ENCODE measurements around the gene LNP1. TPM values are rescaled to one million over a fixed set of nuclear protein-coding genes. Genes with fewer than 3 reads are reported as not detected.

LNP1 gene
- total RNA-seq, 1 experiment from 2014 or later = 6.7 TPM

DNA sequence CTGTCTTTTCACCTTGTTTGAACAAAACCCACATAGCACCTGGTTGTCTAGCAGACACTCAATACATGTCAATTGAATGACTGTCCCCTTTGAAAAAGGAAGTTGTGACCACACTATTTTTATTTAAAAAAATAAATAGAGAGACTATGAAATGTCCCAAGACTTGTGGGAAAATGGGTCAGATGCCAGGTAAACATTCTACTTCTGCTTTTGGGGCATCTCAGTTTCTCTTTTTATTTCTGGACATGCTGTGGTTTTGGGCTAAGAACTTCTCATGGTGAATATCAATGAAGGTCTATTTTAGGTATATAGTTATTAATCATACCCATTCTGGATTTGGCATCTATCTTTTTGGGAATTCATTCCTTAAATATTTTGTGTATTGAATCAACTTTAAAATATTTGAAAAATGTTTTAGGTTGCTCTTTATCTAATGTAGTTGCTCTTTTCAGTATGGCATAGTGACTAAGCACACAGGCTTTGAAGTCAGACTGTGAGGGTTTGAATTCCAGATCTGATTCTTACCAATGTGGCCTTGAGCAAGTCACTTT, 95.4 kb downstream of the LNP1 start (continued):
- TF ChIP-seq, protein P1, sequence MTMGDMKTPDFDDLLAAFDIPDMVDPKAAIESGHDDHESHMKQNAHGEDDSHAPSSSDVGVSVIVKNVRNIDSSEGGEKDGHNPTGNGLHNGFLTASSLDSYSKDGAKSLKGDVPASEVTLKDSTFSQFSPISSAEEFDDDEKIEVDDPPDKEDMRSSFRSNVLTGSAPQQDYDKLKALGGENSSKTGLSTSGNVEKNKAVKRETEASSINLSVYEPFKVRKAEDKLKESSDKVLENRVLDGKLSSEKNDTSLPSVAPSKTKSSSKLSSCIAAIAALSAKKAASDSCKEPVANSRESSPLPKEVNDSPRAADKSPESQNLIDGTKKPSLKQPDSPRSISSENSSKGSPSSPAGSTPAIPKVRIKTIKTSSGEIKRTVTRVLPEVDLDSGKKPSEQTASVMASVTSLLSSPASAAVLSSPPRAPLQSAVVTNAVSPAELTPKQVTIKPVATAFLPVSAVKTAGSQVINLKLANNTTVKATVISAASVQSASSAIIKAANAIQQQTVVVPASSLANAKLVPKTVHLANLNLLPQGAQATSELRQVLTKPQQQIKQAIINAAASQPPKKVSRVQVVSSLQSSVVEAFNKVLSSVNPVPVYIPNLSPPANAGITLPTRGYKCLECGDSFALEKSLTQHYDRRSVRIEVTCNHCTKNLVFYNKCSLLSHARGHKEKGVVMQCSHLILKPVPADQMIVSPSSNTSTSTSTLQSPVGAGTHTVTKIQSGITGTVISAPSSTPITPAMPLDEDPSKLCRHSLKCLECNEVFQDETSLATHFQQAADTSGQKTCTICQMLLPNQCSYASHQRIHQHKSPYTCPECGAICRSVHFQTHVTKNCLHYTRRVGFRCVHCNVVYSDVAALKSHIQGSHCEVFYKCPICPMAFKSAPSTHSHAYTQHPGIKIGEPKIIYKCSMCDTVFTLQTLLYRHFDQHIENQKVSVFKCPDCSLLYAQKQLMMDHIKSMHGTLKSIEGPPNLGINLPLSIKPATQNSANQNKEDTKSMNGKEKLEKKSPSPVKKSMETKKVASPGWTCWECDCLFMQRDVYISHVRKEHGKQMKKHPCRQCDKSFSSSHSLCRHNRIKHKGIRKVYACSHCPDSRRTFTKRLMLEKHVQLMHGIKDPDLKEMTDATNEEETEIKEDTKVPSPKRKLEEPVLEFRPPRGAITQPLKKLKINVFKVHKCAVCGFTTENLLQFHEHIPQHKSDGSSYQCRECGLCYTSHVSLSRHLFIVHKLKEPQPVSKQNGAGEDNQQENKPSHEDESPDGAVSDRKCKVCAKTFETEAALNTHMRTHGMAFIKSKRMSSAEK (CRISPR knock-in tag; IDR thresholded peaks at IDR 0.05; ENCODE audit: borderline replicate concordance) = no peak

- H3K4me1 Mint-ChIP-seq = peaks cover 8% of the 10 kb centered on the region
- ChIA-PET CTCF (no interaction called here), POLR2A (no interaction called here)
- DNase-seq (ENCODE audit: low spot score) = no peak
- TF ChIP-seq, protein P2, sequence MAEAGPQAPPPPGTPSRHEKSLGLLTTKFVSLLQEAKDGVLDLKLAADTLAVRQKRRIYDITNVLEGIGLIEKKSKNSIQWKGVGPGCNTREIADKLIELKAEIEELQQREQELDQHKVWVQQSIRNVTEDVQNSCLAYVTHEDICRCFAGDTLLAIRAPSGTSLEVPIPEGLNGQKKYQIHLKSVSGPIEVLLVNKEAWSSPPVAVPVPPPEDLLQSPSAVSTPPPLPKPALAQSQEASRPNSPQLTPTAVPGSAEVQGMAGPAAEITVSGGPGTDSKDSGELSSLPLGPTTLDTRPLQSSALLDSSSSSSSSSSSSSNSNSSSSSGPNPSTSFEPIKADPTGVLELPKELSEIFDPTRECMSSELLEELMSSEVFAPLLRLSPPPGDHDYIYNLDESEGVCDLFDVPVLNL (CRISPR knock-in tag; IDR thresholded peaks at IDR 0.05; ENCODE audit: borderline replicate concordance, low read depth) = no peak
- TF ChIP-seq, protein P3, sequence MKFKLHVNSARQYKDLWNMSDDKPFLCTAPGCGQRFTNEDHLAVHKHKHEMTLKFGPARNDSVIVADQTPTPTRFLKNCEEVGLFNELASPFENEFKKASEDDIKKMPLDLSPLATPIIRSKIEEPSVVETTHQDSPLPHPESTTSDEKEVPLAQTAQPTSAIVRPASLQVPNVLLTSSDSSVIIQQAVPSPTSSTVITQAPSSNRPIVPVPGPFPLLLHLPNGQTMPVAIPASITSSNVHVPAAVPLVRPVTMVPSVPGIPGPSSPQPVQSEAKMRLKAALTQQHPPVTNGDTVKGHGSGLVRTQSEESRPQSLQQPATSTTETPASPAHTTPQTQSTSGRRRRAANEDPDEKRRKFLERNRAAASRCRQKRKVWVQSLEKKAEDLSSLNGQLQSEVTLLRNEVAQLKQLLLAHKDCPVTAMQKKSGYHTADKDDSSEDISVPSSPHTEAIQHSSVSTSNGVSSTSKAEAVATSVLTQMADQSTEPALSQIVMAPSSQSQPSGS (CRISPR knock-in tag; IDR thresholded peaks at IDR 0.05; ENCODE audit: borderline replicate concordance, low read depth) = no peak
- TF ChIP-seq MXD4 (CRISPR knock-in tag; IDR thresholded peaks at IDR 0.05; ENCODE audit: borderline replicate concordance) (no peak), ATF1 (CRISPR knock-in tag; IDR thresholded peaks at IDR 0.05) (no peak), SMAD4 (CRISPR knock-in tag; IDR thresholded peaks at IDR 0.05) (no peak), EMX1 (CRISPR knock-in tag; IDR thresholded peaks at IDR 0.05) (no peak), AFF4 (CRISPR knock-in tag; IDR thresholded peaks at IDR 0.05; ENCODE audit: borderline replicate concordance) (no peak), KAT7 (CRISPR knock-in tag; IDR thresholded peaks at IDR 0.05; ENCODE audit: borderline replicate concordance) (no peak), TCF7 (CRISPR knock-in tag; IDR thresholded peaks at IDR 0.05; ENCODE audit: low read depth) (no peak), SP1 (CRISPR knock-in tag; conservative IDR thresholded peaks at IDR 0.05) (no peak)
- TF ChIP-seq, protein P4, sequence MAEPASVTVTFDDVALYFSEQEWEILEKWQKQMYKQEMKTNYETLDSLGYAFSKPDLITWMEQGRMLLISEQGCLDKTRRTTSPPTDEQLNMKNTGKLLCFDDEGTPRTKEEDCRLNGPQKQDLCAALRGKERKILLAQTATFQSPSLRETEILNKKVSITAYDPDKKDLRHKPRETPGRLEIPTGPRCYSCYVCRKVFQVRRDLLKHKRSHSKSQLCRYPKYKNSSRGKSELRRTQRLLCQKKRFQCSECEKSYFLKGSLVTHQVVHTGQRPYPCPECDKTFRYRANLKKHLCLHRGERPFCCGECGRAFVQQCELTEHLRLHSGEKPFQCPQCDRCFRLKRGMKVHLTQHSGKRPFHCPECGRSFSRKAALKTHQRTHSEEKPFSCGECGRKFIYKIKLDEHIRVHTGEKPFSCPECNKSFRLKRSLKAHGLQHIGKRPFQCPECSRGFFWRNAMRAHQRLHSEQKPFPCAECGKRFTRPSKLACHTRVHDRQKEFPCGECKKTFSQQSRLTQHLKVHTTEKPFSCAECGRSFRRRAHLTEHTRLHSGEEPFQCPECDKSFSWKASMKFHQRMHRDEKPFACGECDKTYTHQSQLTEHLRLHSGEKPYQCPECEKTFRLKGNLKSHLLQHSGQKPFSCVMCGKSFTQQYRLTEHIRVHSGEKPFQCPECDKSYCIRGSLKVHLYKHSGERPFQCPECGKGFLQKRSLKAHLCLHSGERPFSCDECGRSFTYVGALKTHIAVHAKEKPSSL (CRISPR knock-in tag; conservative IDR thresholded peaks at IDR 0.05) = no peak
- TF ChIP-seq, protein P1 (CRISPR knock-in tag; IDR thresholded peaks at IDR 0.05; ENCODE audit: borderline replicate concordance) = no peak
- H3K4me3 Mint-ChIP-seq = no peak overlapping the region
- H3K27me3 Mint-ChIP-seq (ENCODE audit: low read depth) = no peaks in the 10 kb centered on the region
- ATAC-seq = no peak
- H3K9me3 Mint-ChIP-seq = no peaks in the 10 kb centered on the region; the same call in 1 of the 2 replicates
- 0 out of 2 replicates have a peak, but pooled peaks cover under 1% of the 10 kb centered on the region for H3K36me3 Mint-ChIP-seq
- no peak overlapping the region for H3K27ac Mint-ChIP-seq
Observed at GRCh38 chr3:100499651-100500050, 98.3 kb downstream of the LNP1 start.
